Activated T-cell treated with anti-CD3 and anti-CD28 coated beads for 1 hour (primary cell): ENCODE data around the gene SRGAP1.
"Not testable (repeated sequence)": the region's sequence is repeated elsewhere in the genome, so short reads cannot be mapped to it uniquely, and the experiment has no call there.

Experiments
- DNase-seq: peaks from one replicate; pipeline ENCODE4 v3.0.0-alpha.2; 2020; ENCODE audit warnings: low read depth

SRGAP1 gene

GRCh38 chr12:63869656-63870055, 25.2 kb downstream of the SRGAP1 start:
- DNase-seq: no peak

DNA sequence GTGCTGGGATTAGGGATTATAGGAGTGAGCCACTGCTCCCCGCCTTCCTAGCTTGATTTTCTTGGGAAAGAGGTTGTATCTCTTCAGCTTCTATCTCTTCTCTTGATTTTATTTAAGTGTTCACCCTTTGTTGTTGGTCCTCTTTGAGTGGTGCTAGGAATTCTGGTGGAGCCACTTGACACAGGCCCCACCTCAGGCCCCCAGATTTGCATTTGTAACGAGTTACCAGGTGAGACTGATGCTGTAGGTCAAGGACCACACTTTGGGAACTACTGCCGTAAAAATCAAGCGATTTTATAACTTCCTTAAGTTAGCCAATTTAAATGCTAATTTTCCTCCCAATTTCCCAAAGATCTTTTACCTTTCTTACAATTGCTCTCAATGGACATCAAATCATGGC, 26.3 kb downstream of the SRGAP1 start:
- DNase-seq: no peak

GRCh38 chr12:63874897-63875480, 30.5 kb downstream of the SRGAP1 start:
- no peak for DNase-seq

DNA sequence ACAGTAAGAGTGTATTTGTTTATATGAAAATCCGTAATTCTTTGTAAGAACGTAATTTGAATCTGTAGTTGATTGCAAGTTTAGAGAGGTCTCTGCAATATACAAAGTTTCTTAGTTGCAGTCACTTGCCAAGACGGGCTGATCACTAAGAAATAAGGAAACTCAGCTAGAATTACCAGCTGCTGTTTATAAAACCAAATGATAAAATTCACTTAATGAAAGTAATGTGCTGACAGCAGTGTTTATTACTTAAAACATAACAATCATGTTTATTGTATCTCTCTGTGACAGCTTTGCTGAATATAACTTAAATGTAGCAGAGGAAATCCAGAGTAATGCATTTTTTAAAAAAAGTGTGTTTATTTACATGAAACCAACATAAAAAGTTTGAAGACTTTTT, 31.2 kb downstream of the SRGAP1 start:
- no peak for DNase-seq

DNA sequence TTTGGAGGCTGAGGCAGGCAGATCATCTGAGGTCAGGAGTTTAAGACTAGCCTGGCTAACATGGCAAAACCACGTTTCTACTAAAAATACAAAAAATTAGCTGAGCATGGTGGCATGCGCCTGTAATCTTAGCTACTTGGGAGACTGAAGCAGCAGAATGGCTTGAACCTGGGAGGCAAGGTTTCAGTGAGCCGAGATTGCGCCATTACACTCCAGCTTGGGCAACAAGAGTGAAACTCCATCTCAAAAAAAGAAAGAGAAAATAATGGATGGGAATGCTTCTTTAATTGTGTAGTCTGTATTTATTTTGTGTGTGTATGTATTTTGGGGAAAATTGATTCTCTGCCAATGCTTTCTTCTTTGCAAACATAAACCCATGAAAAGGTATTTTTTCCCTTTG, 32.5 kb downstream of the SRGAP1 start:
- DNase-seq: no peak

- no peak for DNase-seq
These were observed 33.2 kb downstream of the SRGAP1 start for GRCh38 chr12:63877693-63878092.

DNA sequence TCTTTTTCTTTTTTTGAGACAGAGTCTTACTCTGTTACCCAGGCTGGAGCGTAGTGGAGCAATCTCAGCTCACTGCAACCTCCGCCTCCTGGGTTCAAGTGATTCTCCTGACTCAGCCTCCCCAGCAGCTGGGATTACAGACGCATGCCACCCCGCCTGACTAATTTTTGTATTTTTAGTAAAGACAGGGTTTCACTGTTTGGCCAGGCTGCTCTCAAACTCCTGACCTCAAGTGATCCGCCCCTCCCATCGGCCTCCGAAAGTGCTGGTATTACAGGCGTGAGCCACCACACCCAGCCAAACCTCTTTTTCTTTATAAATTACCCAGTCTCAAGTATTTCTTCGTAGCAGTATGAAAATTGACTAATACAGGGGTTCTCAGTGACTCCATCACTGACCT, 35.7 kb downstream of the SRGAP1 start:
- DNase-seq: not testable (repeated sequence)

DNA sequence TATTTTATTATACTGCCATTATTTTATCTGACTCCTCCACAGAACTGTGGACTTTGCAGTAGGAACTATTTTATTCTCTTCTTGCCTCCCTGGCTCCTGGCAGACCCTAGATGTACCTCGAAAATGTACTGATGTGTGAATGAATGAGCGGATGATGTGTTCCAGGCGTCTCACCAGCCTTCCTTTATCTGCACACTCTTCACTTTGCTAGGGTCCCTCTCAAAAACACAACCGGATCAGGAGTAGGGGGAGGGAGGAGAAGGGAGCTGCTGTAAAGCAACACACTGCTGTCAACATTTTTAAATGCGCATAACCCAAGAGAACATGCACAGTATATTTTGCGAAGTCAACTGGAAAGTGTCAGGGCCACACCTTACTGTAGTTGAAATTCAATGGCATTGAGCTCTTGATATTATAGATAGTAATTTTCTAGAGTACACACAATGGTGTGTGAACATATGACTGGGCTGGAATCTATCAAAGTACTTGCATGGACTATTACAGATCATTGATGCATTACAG, 36.3 kb downstream of the SRGAP1 start:
- DNase-seq: no peak

GRCh38 chr12:63882844-63883243, 38.3 kb downstream of the SRGAP1 start:
- DNase-seq: no peak

DNA sequence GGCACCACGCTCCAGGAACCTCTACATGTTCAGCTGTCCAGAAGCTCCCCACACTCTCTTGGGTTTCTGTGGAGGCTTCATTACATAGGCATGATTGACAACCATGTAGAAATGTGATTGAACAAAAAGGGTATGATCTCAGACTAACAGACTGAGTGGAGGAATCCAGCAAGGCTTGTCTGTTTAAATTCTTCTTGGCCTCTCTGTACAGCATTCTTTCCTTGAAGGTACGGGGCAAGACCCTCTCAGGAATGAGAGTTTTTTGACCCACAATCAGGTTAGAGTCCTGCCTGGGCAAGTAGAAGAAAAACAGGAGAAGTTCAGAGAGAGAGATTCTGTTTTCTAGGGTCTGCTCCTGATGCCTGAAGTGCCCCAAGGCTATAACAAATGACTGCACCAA, 40.9 kb downstream of the SRGAP1 start:
- DNase-seq: no peak

- DNase-seq: no peak
These were observed 44.6 kb downstream of the SRGAP1 start for GRCh38 chr12:63888908-63889635.

DNA sequence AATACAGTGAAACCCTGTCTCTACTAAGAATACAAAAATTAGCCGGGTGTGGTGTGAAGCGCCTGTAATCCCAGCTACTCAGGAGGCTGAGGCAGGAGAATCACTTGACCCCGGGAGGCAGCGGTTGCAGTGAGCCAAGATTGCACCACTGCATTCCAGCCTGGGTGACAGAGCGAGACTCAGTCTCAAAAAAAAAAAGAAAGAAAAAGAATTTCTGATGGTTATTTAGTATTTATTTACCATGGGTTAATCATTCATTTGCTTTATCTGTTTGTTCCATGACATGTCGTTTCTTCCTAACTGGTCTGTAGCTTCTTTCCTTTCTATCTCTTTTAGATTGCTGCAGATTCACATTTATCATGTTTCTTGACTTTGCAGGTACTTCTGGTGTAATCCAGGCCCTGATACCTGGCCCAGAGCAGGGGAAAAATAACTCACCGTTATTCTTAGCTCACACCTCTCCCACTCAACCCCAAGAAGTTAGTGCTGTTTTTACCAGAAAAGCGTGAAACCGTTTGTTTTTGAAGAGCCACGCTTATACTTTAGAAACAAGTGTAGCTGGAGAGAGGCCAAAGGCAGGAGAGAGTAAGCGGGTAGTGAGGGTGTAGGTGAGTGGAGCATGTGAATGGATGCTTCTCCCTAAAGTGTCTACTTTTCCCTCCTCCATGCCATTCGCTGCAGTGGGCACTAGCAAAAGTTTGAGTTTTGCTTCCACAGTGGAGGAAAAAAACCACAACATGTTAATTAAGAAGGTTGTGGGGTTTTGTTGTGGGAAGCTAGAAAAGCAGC, 45.4 kb downstream of the SRGAP1 start:
- DNase-seq: no peak

GRCh38 chr12:63893170-63893569, 48.7 kb downstream of the SRGAP1 start:
- no peak for DNase-seq

DNA sequence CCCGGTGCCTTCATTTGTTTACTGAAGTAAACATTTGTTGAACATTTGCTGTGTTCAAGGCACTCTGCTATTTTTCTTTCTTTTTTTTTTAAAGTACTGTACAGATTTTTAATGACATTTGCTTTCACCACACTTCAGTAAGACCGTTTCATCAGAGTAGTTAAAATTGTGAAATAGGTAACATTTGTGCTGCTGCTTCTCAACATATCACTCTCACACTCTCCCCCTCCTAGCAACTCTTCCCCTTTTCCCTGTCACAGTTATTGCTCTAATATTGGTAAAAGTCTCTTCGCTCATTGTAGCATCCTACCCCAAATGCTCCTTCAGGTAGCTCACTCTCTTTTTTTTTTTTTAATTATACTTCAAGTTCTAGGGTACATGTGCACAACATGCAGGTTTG, 49.6 kb downstream of the SRGAP1 start:
- no peak for DNase-seq

- no peak for DNase-seq
These were observed 51.3 kb downstream of the SRGAP1 start for GRCh38 chr12:63895841-63896240.

GRCh38 chr12:63897931-63898330, 53.4 kb downstream of the SRGAP1 start:
- DNase-seq: no peak

- DNase-seq: no peak
These were observed 54.4 kb downstream of the SRGAP1 start for GRCh38 chr12:63898764-63899337.

DNA sequence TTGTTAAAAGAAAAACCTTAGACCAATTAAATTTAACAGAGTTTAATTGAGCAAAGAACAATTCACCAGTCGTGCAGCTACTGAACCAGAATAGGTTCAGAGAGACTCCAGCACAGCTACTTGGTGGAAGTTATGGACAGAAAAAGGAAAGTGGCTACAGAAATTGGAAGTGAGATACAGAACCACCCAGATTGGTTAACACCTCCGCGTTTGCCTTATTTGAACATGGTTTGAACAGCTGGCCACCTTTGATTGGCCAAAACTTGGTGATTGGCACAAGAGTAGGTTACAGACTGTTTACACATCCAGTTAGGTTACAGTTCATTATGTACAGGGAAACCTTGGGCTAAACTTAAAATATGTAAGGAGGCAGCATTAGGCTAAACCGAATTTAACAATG, 54.9 kb downstream of the SRGAP1 start:
- no peak for DNase-seq

DNA sequence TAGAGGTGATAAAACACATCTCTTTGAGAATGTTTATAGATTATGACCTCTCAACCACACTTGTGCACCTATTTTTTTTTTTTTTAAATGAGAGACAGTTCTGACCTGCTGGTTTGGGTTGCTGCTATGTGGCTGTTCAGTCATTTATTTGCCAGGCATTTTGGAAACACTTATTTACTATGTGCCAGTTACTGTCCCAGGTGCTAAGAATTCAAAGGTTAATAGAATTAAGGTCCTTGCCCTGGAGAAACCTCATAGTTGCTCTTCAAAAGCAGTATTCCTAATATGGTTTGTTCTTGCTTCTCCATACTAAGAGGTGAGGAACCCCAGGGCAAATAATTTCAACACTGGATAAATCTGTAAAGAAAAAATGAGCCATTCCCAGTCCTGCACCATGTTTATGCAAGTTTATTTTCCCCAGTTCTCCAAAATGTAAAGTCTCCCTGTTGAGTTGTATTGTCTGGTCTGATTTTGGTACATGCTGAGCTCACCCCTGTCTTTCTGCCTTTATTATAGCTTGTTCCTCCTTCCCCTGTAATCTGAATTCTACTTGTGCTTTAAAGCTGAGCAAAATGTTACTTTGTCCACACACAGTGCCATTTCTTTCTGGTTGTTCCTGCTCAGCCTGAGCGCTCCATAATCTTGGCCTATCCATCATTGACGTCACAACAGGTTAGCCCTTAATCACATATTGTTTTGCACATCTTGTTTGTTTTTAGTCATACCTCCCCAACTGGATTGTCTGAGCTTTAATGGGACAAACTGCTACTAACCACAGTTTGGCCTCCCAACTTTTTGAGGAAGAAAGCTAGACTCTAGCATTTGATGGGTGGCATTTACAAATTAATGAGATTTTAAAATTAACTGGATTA, 56.7 kb downstream of the SRGAP1 start:
- DNase-seq: no peak

DNA sequence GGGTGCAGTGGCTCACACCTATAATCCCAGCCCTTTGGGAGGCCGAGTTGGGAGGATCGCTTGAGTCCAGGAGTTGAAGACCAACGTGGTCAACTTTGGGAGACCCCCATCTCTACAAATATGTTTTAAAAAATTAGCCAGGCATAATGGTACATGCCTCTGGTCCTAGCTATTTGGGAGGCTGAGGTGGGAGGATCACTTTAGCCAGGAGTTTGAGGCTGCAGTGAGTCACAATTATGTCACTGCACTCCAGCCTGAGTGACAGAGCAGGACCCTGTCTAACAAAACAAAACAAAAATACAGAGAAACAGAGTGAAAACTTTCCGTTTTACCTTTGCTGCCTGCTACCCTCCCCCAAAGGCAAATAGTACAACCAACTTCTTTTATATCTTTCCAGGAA, 60.2 kb downstream of the SRGAP1 start:
- no peak for DNase-seq

GRCh38 chr12:63905544-63905943, 61.0 kb downstream of the SRGAP1 start:
- DNase-seq: no peak

- DNase-seq: no peak
These were observed 62.4 kb downstream of the SRGAP1 start for GRCh38 chr12:63906876-63907275.
